Ishikawa (cell line): ENCODE data around the gene ZBTB16.

Experiments
- TAF1 ChIP-seq: IDR thresholded peaks from 2 replicates; pipeline ENCODE4 v1.6.1; 2012; ENCODE audit warnings: low read depth, mild to moderate bottlenecking
- TF ChIP-seq, protein P1 (sequence below): IDR thresholded peaks from 2 replicates; pipeline ENCODE4 v1.6.1; 2012; ENCODE audit warnings: low read depth, mild to moderate bottlenecking

DNA sequence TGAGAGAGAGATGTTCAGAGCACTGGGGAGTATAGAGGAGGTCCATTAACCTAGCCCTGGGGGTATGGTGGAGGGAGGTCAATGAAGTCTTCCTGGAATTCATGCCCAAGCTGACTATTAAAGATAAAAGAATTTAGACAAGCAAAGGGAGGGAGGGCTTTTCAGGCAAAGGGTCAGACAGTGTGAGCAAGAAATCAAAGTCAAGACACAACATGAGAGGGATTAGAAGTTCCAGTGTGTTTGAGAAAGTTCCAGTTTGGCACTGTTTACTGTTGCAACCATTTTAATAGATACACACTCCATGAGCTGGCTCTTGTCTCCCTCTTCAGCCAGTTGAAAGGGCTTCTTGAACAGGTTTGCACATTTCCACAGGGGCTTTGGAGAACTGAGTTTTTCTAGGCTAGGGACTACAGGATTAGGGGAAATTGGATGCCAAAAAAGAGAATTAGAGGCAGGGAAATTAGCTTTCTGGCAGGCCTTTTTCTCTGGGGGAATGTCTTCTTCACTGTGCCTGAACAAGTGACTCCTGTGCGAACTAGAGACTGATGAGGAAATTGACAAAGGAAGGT lies 222.0 kb downstream of the ZBTB16 start:
- TF ChIP-seq, protein P1, sequence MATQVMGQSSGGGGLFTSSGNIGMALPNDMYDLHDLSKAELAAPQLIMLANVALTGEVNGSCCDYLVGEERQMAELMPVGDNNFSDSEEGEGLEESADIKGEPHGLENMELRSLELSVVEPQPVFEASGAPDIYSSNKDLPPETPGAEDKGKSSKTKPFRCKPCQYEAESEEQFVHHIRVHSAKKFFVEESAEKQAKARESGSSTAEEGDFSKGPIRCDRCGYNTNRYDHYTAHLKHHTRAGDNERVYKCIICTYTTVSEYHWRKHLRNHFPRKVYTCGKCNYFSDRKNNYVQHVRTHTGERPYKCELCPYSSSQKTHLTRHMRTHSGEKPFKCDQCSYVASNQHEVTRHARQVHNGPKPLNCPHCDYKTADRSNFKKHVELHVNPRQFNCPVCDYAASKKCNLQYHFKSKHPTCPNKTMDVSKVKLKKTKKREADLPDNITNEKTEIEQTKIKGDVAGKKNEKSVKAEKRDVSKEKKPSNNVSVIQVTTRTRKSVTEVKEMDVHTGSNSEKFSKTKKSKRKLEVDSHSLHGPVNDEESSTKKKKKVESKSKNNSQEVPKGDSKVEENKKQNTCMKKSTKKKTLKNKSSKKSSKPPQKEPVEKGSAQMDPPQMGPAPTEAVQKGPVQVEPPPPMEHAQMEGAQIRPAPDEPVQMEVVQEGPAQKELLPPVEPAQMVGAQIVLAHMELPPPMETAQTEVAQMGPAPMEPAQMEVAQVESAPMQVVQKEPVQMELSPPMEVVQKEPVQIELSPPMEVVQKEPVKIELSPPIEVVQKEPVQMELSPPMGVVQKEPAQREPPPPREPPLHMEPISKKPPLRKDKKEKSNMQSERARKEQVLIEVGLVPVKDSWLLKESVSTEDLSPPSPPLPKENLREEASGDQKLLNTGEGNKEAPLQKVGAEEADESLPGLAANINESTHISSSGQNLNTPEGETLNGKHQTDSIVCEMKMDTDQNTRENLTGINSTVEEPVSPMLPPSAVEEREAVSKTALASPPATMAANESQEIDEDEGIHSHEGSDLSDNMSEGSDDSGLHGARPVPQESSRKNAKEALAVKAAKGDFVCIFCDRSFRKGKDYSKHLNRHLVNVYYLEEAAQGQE, result no peak
- TF ChIP-seq TAF1, result no peak
